Activated CD4-positive, alpha-beta memory T cell treated with anti-CD3 and anti-CD28 coated beads, Interleukin-2, amount 10 ng/mL, durations not matched to agents 7 days and 5 days (primary cell): Measurements from ENCODE around the gene CNOT1. TPM values are rescaled to one million over a fixed set of nuclear protein-coding genes. Genes with fewer than 3 reads are reported as not detected.

Experiments
- CTCF ChIA-PET: fragments of 350-600 bp; sonication (Branson Sonifier 250); formaldehyde crosslinking; loops from one replicate; lab custom pipeline; 2021; ENCODE audit warnings: antibody characterized with exemption, inconsistent platforms; lab: Charles Lee
- POLR2A ChIA-PET: fragments of 350-600 bp; sonication (Branson Sonifier 250); formaldehyde crosslinking; loops from one replicate; lab custom pipeline; 2021; ENCODE audit warnings: antibody characterized with exemption; lab: Charles Lee
- DNase-seq: peaks from one replicate; pipeline ENCODE4 v3.0.0-alpha.2; 2020
- H3K27ac Mint-ChIP-seq: one replicate; pipeline ENCODE4 v1.8.0; 2021; ENCODE audit warnings: mild to moderate bottlenecking, mixed read lengths
- H3K27me3 Mint-ChIP-seq: one replicate; pipeline ENCODE4 v1.8.0; 2021; ENCODE audit warnings: mixed read lengths
- H3K36me3 Mint-ChIP-seq: one replicate; pipeline ENCODE4 v1.8.0; 2021; ENCODE audit warnings: low read depth, mixed read lengths
- H3K4me1 Mint-ChIP-seq: one replicate; pipeline ENCODE4 v1.8.0; 2021; ENCODE audit warnings: mixed read lengths
- H3K4me3 Mint-ChIP-seq: one replicate; pipeline ENCODE4 v1.8.0; 2021; ENCODE audit warnings: mild to moderate bottlenecking, mixed read lengths
- H3K9me3 Mint-ChIP-seq: one replicate; pipeline ENCODE4 v1.8.0; 2021; ENCODE audit warnings: mixed read lengths
- total RNA-seq, 2 experiments: library from RNA; stranded (reverse); gene quantifications; one replicate each; pipeline ENCODE4 v1.2.3, GENCODE V29; 2021

The CNOT1 gene
- total RNA-seq, 2 experiments from 2014 or later = 226 to 236 TPM

DNA sequence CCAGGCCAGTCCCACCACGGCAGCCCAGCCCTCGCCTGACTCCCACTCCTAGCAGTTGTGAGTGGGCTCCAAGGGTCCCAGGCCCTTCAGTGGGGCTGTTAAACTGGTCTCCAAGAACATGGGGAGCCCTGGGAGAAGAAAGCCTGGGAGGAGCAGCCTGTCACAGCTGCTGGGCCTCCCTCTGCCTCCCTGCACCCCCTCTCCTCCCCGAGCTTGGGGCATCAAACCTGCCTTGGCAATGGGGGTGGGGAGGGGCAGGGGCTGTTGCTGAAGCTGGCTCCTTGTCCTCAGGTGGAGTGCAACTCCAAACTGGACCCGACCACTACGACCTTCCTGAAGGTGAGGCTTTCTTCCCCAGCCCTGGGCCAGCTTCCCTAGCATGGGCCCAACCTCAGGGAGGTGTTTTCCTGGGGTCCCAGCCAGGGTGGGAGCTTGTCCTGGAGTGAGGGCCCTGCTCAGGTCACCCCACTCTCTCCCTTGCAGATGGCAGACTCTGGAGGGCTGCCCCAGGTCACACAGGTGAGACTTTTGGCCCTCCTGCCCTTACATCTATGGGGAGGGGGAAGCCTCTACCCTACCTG, 120.9 kb downstream of the CNOT1 start:
- ChIA-PET CTCF (interaction anchor here (1.2 kb wide), 1 partner anchor 217 kb away, joined by 3 read pairs; no protein-coding TSS in a partner anchor), POLR2A (interaction anchor here (0.7 kb wide), 1 partner anchor 10 kb away, joined by 4 read pairs; no protein-coding TSS in a partner anchor)
- H3K27me3 Mint-ChIP-seq = no peaks in the 10 kb centered on the region
- no peak overlapping the region for H3K4me3 Mint-ChIP-seq
- H3K4me1 Mint-ChIP-seq = peaks cover 3% of the 10 kb centered on the region
- H3K27ac Mint-ChIP-seq = no peak overlapping the region
- H3K9me3 Mint-ChIP-seq = no peaks in the 10 kb centered on the region
- DNase-seq = peak; percentile 15
- H3K36me3 Mint-ChIP-seq = no peaks in the 10 kb centered on the region

DNA sequence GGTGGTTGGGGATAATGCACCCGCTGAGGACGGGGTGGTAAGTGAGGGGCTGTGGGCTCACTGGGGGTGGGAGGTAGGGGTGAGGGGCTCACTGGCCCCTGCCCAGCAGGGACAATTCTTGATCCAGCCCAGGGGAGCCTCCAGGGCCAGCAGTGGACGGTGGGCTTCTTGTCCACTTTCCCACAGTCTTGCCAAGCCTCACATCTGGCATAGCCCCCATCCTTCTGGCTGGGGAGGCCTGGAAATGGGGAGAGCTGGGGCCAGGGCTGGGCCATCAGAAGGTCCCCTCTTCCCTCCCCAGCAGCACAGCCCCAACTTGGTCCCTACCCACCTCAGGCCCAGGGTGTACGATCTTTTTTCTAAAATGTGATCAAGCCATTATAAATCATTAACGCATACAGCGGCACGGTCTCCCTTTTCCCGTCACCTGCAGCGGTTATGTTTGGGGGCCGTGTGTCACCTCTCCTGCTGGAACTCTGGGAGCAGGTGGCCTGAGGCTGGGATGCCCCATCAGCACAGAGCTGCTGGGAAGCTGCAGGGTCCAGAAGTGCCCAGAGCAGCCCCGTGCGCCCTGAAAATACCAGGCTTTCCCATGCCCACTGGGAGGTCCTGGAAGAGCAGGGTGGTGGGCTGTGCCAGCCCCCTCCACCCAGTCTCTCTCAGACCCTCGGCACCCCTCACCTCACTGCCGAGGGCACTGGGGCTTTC, 121.5 kb downstream of the CNOT1 start:
- no peak for DNase-seq
- CTCF ChIA-PET = no interaction called here
- H3K9me3 Mint-ChIP-seq = no peaks in the 10 kb centered on the region
- H3K4me1 Mint-ChIP-seq = peaks cover 3% of the 10 kb centered on the region
- H3K4me3 Mint-ChIP-seq = no peak overlapping the region
- H3K27ac Mint-ChIP-seq = no peak overlapping the region
- H3K36me3 Mint-ChIP-seq = no peaks in the 10 kb centered on the region
- no peaks in the 10 kb centered on the region for H3K27me3 Mint-ChIP-seq
- POLR2A ChIA-PET = no interaction called here

DNA sequence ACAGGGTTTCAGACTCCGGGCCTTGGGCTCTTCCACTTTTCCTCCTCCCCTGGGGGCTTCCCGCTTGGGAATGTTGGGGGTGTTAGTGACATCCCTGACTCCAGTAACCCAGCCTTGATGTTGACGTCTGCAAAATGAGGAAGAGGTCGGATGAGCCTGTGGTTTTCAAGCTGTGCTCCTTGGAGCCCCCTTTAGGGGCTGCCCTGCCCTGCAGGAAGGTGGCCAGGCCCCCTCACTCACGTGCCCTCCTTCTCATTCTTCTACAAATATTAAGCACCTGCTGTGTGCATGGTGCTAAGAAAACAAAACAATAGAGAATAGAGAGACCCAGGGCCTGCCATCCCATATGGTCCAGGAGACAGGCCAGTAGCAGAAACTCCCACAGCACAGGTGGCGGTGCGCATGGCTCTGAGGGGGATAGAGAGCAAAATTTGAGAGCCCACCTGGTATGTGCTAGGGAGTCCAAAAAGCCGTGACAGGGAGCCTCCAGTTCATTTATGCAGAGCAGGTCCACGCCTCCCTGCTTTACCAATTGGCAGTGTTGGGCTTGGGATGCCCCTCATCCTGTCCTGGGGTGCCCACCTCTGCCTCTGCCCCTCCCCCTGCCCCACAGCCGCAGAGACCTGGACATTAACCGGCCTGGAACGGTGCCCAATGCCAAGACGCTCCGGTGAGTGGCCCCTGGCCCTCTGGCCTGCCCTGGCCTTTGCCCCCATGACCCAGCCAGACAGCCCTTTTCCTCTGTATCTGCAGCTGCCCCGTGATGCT, 122.2 kb downstream of the CNOT1 start:
- POLR2A ChIA-PET = no interaction called here
- Mint-ChIP-seq H3K4me1 (peaks cover 3% of the 10 kb centered on the region), H3K9me3 (no peaks in the 10 kb centered on the region), H3K36me3 (no peaks in the 10 kb centered on the region), H3K27me3 (no peaks in the 10 kb centered on the region), H3K4me3 (no peak overlapping the region), H3K27ac (no peak overlapping the region)
- DNase-seq = no peak
- CTCF ChIA-PET = no interaction called here

DNA sequence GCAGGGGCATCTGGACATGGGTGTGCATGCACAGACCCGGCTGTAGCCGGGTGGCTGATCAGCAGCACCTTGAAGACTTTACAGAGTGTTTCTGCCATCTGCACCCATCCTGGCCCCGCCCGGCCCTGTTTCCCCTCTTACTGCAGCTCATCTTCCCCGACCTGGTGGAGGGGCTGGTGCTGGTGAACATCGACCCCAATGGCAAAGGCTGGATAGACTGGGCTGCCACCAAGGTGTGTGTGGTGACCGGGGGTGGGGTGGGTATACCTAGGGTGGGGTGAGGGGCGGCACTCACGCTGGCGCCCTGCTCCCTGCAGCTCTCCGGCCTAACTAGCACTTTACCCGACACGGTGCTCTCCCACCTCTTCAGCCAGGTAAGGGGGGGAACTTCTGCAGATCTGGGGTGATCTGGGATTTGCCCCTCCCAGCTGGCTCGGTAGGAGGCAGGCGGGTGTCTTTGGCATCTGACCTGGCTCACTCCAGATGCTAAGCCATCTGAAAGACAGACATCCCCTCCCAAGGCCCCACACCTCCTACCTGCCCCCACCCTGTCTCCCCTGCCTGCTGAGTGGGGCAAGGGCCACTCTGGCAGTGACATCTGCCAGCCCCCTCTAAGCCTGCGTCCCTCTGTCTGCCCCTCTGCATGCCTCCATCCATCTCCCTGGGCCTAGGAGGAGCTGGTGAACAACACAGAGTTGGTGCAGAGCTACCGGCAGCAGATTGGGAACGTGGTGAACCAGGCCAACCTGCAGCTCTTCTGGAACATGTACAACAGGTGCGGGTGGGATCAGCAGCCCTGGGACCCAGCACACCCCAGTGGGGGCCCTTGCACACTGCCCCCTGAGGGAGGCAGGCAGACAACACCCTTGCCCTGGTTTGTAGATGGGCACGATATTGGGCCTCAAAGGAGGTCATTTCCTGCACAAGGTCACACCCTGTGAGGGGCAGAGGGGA, 123.1 kb downstream of the CNOT1 start:
- POLR2A ChIA-PET = no interaction called here
- H3K4me1 Mint-ChIP-seq = peaks cover 3% of the 10 kb centered on the region
- DNase-seq = no peak

DNA sequence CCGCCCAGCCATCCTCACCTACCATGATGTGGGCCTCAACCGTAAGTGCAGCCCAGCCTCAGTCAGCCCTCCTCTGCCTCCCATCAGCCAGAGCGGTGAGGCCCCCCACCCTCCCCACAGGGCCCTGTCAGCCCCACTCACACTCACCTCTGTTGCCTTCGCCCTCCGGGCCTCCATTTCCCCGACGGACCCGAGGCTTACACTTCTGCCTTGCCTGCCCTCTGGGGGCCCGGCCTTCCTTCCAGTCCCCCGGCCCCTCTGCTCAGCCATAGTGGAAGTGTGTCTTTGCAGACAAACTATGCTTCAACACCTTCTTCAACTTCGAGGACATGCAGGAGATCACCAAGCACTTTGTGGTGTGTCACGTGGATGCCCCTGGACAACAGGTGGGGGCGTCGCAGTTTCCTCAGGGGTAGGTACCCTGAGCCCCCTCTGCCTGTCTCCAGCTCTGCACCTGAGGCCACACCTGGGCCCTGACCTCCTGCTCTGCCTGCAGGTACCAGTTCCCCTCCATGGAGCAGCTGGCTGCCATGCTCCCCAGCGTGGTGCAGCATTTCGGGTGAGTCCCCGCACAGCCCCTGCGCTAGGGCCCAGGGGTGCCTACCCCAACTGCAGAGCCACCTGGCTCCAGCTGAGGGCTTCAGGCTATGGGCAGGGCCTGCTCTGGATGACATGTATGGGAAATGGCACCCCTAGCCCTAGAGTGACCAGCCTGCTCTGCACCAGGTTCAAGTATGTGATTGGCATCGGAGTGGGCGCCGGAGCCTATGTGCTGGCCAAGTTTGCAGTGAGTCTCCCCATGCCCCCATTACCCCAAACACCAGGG, 125.5 kb downstream of the CNOT1 start:
- Mint-ChIP-seq H3K9me3 (no peaks in the 10 kb centered on the region), H3K27ac (no peak overlapping the region), H3K4me1 (peaks cover 8% of the 10 kb centered on the region), H3K27me3 (peaks cover 1% of the 10 kb centered on the region), H3K4me3 (no peak overlapping the region), H3K36me3 (no peaks in the 10 kb centered on the region)
- ChIA-PET POLR2A (no interaction called here), CTCF (no interaction called here)
- DNase-seq = no peak

More for the DNA sequence above, 123.1 kb downstream of the CNOT1 start:
- no peaks in the 10 kb centered on the region for H3K9me3 Mint-ChIP-seq
- H3K27me3 Mint-ChIP-seq = no peaks in the 10 kb centered on the region
- H3K36me3 Mint-ChIP-seq = no peaks in the 10 kb centered on the region
- CTCF ChIA-PET = no interaction called here
- H3K4me3 Mint-ChIP-seq = no peak overlapping the region
- no peak overlapping the region for H3K27ac Mint-ChIP-seq

DNA sequence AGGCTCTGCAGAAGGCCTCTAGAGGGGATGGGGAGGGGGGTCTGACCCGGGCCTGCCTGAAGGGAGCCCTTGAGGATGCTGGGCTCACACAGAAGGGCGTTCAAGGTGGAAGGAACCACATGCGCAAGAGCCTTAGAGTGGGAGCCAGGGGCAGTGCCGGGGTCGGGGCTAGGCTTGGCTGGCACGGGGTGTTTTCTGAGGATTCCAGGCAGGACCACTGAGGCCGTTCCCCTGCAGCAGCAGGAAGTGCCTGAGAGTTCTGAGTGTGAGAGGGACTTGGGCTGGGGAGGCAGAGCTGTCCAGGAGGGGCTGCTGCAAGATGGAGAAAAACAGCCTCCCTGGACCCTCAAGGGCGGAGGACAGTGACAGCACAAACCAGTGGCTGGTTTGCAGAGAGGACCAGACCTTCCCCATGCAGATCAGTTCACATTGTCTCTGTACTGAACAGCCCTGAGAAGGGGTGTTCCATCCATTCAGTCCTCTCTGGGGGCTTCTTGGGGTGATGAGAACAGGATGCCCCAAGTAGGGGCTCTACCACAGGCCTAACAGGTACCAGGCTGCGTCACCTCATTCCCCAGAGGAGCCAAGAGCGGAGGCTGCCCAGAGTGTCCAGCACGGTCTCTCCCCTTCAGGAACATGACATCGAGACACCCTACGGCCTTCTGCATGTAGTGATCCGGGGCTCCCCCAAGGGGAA, 126.3 kb downstream of the CNOT1 start:
- Mint-ChIP-seq H3K36me3 (no peaks in the 10 kb centered on the region), H3K9me3 (no peaks in the 10 kb centered on the region), H3K27ac (no peak overlapping the region), H3K4me1 (peaks cover 8% of the 10 kb centered on the region), H3K4me3 (no peak overlapping the region), H3K27me3 (peaks cover 1% of the 10 kb centered on the region)
- CTCF ChIA-PET = no interaction called here
- POLR2A ChIA-PET = no interaction called here
- DNase-seq = no peak

DNA sequence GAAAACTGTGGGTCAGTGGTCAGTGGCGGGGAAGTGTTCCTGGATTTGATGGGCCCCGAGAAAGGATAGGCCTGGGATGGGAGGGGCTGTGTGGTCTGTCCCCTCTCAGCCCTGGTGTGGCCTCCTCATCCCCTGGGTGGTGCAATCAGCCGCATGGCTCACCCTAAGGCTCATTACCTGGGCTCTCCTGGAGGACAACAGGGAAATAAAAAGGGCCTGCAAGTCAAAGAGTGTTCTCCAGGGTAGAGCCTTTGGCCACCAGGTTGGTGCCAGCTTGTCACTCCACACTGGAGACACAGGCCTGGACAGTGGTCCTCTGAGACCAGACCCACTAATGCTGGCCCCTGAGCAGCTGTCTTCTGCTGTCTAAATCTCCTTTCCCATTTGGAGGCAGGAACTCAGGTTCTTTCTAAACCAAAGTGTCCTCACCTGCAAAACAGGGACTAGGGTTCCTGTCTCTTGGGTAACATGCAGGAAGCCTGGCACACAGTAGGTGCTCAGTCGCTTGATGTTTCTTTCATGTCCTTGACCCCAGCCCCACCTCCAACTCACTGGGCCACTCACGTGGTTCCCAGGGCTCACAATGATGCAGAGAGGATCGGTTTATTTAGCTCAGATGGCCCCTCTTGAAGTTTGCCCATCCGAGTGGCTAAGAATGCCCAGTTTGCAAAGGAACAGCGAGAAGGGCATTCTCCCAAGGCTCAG, 127.3 kb downstream of the CNOT1 start:
- H3K36me3 Mint-ChIP-seq = no peaks in the 10 kb centered on the region
- ChIA-PET CTCF (interaction anchor here (1.8 kb wide), 1 partner anchor 254 kb away, joined by 4 read pairs; no protein-coding TSS in a partner anchor), POLR2A (no interaction called here)
- peaks cover 8% of the 10 kb centered on the region for H3K4me1 Mint-ChIP-seq
- no peak for DNase-seq
- H3K27me3 Mint-ChIP-seq = peaks cover 1% of the 10 kb centered on the region
- no peaks in the 10 kb centered on the region for H3K9me3 Mint-ChIP-seq
- H3K4me3 Mint-ChIP-seq = no peak overlapping the region
- no peak overlapping the region for H3K27ac Mint-ChIP-seq

DNA sequence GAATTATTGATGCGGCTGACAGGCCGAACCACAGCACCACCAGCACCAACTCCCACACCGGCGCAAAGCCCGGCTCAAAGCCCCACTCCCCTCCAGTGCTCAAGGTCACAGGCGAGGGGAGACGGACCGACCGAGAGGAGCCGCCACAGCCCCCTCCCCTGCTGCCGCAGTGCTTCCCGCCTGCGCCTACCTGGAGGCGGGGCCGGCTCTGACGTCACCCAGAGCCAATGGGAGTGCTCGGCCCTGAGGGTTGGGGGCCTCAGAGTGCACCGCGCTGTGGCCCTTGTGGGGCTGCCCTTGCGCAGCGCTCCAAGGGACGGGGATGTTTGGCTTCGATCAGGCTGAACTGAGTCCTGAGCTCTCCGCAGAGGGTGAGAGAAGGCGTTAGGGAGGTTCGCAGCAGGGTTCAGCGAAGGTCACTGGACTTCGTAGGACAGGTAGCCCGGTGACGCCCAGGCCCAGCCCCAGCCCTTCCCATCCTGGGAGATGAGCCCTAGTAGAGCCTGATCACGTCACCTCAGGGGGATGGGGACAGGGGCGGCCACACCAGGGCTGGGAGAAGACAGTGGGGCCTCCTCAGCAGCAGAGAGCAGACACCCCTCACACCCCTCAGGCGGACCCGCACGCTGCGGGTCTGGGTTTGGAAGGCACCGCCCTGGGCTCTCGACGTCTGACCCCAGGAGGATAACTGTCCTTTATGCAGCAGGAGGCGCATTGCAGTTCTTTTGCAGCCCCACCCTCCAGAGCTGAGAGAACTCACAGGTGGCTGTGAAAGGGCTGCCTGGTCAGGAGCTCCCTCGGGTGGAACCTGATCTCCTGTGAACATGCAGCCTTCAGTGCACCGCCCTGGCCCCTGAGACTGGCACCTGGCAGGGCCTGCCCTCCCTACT, 128.1 kb downstream of the CNOT1 start:
- peak overlapping the region; percentile 13 for H3K4me3 Mint-ChIP-seq
- no peaks in the 10 kb centered on the region for H3K9me3 Mint-ChIP-seq
- peaks cover 1% of the 10 kb centered on the region for H3K27me3 Mint-ChIP-seq
- H3K4me1 Mint-ChIP-seq = peaks cover 13% of the 10 kb centered on the region
- H3K27ac Mint-ChIP-seq = no peak overlapping the region
- H3K36me3 Mint-ChIP-seq = no peaks in the 10 kb centered on the region
- ChIA-PET CTCF (interaction anchor here (1.8 kb wide), 1 partner anchor 254 kb away, joined by 4 read pairs; no protein-coding TSS in a partner anchor), POLR2A (interaction anchor here (0.6 kb wide), 1 partner anchor 16 kb away, joined by 3 read pairs; no protein-coding TSS in a partner anchor)
- peak; percentile 37 for DNase-seq

DNA sequence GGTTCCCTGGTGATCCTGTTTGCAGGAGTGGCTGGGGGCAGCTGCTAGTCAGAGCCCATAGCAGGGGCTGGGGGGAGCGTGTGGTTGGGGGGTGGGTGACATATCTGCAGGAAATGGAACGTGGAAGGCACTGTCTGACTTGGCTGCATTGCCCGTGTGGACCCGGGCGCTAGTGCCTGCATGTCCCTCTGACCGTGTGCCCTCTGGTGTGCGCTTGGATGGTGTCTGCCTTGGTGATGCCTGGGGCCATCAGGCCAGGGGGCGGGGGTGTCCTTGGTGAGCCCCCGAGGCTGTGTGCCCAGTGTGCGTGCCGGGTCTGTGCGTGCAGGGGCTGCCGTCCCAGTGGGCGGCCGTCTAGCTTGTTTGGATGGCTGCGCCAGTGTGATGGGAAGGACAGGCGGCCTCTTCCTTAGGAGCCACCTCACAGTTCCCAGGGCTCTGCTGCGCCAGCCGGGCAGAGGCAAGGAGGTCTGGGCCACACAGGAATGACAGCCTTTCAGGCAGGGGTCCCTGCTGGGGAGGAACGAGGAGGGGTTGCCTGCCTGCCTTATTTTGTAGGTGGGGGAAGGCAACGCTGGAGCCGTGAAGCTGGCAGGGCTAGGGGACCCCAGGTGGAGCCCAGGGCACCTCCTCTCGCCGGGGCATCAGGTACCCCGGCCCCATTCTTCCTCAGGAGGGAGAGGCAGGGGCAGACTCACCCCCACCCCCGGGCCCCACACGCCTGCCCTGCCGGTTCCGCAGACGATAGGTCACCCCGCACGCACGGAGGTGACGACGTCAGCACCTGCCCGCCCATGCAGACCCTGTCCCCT, 129.0 kb downstream of the CNOT1 start:
- peaks cover 1% of the 10 kb centered on the region for H3K27me3 Mint-ChIP-seq
- no peaks in the 10 kb centered on the region for H3K36me3 Mint-ChIP-seq
- peak overlapping the region; percentile 13 for H3K4me3 Mint-ChIP-seq
- ChIA-PET POLR2A (no interaction called here), CTCF (interaction anchor here (1.8 kb wide), 1 partner anchor 255 kb away, joined by 4 read pairs; no protein-coding TSS in a partner anchor)
- no peaks in the 10 kb centered on the region for H3K9me3 Mint-ChIP-seq
- H3K27ac Mint-ChIP-seq = no peak overlapping the region
- no peak for DNase-seq
- H3K4me1 Mint-ChIP-seq = peaks cover 14% of the 10 kb centered on the region
